IMR-90 (cell line): Measurements from ENCODE around the gene INF2. TPM values are rescaled to one million over a fixed set of nuclear protein-coding genes. Genes with fewer than 3 reads are reported as not detected.
A peak's percentile ranks its signal among the peaks of the same experiment; 100 is the strongest.

Experiments
- ATAC-seq: fragments of 200-7000 bp; cut with Tn5 transposase; 2 replicates; pipeline ENCODE4 v1.9.1; 2020; ENCODE audit warnings: low read depth, mild to moderate bottlenecking, moderate library complexity
- BruUV-seq: library from RNA; stranded (reverse); fragments of 400-500 nt; replicated peaks from 2 replicates; lab custom pipeline; 2021; lab: Mats Ljungman, UMichigan
- CTCF ChIA-PET: fragments of 300-600 bp; formaldehyde crosslinking; extraction: SDS; loops from one replicate; lab custom pipeline; 2021; ENCODE audit warnings: antibody characterized with exemption; lab: Yijun Ruan, JAX
- POLR2A ChIA-PET: fragments of 300-600 bp; sonication (Branson Sonifier 250); formaldehyde crosslinking; loops from one replicate; lab custom pipeline; 2022; ENCODE audit warnings: antibody characterized with exemption; ENCODE audit not compliant: unreplicated experiment; lab: Charles Lee
- DNase-seq: peaks from one replicate; pipeline ENCODE4 v3.0.0; 2013
- H2AFZ ChIP-seq: replicated peaks from 2 replicates; pipeline ENCODE3; 2013; ENCODE audit warnings: low read length, mild to moderate bottlenecking; ENCODE audit not compliant: poor library complexity
- H2AK5ac ChIP-seq: 2 replicates; pipeline ENCODE4 v1.6.1; 2013; ENCODE audit warnings: low read depth, low read length, inconsistent platforms
- H2AK9ac ChIP-seq: replicated peaks from 2 replicates; pipeline ENCODE3; 2013; ENCODE audit warnings: mild to moderate bottlenecking, low read depth, low read length, moderate library complexity; ENCODE audit not compliant: poor library complexity
- H2BK120ac ChIP-seq: 2 replicates; pipeline ENCODE4 v1.6.1; 2013; ENCODE audit warnings: low read depth, low read length, inconsistent platforms
- H2BK15ac ChIP-seq: 3 replicates; pipeline ENCODE4 v1.6.1; 2013; ENCODE audit warnings: low read depth, low read length, inconsistent platforms
- H2BK20ac ChIP-seq: 2 replicates; pipeline ENCODE4 v1.6.1; 2013; ENCODE audit warnings: low read depth, mild to moderate bottlenecking, inconsistent platforms, low read length, moderate library complexity
- H2BK5ac ChIP-seq: 2 replicates; pipeline ENCODE4 v1.6.1; 2013; ENCODE audit warnings: mild to moderate bottlenecking, low read depth, low read length, inconsistent platforms; ENCODE audit not compliant: poor library complexity, severe bottlenecking
- H3K14ac ChIP-seq: replicated peaks from 2 replicates; pipeline ENCODE4 v1.6.1; 2013; ENCODE audit warnings: low read depth, low read length, inconsistent platforms
- H3K18ac ChIP-seq: 2 replicates; pipeline ENCODE4 v1.6.1; 2013; ENCODE audit warnings: low read depth, low read length, control low read depth
- H3K23ac ChIP-seq: 2 replicates; pipeline ENCODE4 v1.6.1; 2013; ENCODE audit warnings: low read depth, low read length, inconsistent platforms
- H3K27ac ChIP-seq: 2 replicates; pipeline ENCODE4 v1.5.1; 2013; ENCODE audit warnings: mild to moderate bottlenecking, control low read depth, low read length; ENCODE audit not compliant: insufficient read depth
- H3K27me3 ChIP-seq: 2 replicates; pipeline ENCODE4 v1.6.1; 2013; ENCODE audit warnings: low read length; ENCODE audit not compliant: control insufficient read depth, insufficient read depth
- H3K36me3 ChIP-seq: 2 replicates; pipeline ENCODE4 v1.6.1; 2013; ENCODE audit warnings: low read length, mixed read lengths; ENCODE audit not compliant: control insufficient read depth, insufficient read depth
- H3K4ac ChIP-seq: 2 replicates; pipeline ENCODE4 v1.6.1; 2013; ENCODE audit warnings: low read depth, low read length, inconsistent platforms
- H3K4me1 ChIP-seq: 2 replicates; pipeline ENCODE4 v1.6.1; 2013; ENCODE audit warnings: low read length, mixed read lengths; ENCODE audit not compliant: control insufficient read depth, insufficient read depth
- H3K4me2 ChIP-seq: 2 replicates; pipeline ENCODE4 v1.6.1; 2013; ENCODE audit warnings: low read depth, mild to moderate bottlenecking, control low read depth, low read length, moderate library complexity
- H3K4me3 ChIP-seq: 2 replicates; pipeline ENCODE4 v1.5.1; 2013; ENCODE audit warnings: low read depth, mild to moderate bottlenecking, control low read depth, low read length, moderate library complexity; ENCODE audit not compliant: insufficient read depth
- H3K56ac ChIP-seq: 2 replicates; pipeline ENCODE4 v1.6.1; 2013; ENCODE audit warnings: low read length, inconsistent platforms; ENCODE audit not compliant: insufficient read depth; ENCODE audit errors: extremely low read depth
- H3K79me1 ChIP-seq, 2 experiments: 2 replicates each; pipeline ENCODE4 v1.6.1; 2013; ENCODE audit warnings: low read length in 2 of 2, inconsistent platforms in 1 of 2, low read depth in 1 of 2
- H3K9ac ChIP-seq: 2 replicates; pipeline ENCODE4 v1.6.1; 2013; ENCODE audit warnings: low read depth, low read length, control low read depth
- H3K9me1 ChIP-seq: 2 replicates; pipeline ENCODE4 v1.6.1; 2013; ENCODE audit warnings: low read length, inconsistent platforms; ENCODE audit not compliant: insufficient read depth
- H3K9me3 ChIP-seq: 2 replicates; pipeline ENCODE4 v1.6.1; 2013; ENCODE audit warnings: low read length; ENCODE audit not compliant: control insufficient read depth, insufficient read depth
- H4K20me1 ChIP-seq: 2 replicates; pipeline ENCODE4 v1.6.1; 2013; ENCODE audit warnings: low read length, inconsistent platforms; ENCODE audit not compliant: insufficient read depth
- H4K5ac ChIP-seq: 2 replicates; pipeline ENCODE4 v1.6.1; 2013; ENCODE audit warnings: mild to moderate bottlenecking, low read depth, low read length, control low read depth
- H4K8ac ChIP-seq, 2 experiments: 2 replicates each; pipeline ENCODE4 v1.6.1; 2013; ENCODE audit warnings: low read depth in 2 of 2, low read length in 2 of 2, control low read depth in 1 of 2, inconsistent platforms in 1 of 2
- H4K91ac ChIP-seq: 2 replicates; pipeline ENCODE4 v1.6.1; 2013; ENCODE audit warnings: low read depth, low read length, inconsistent platforms; ENCODE audit not compliant: insufficient read depth
- BHLHE40 ChIP-seq: fragments of 150-350 bp; IDR thresholded peaks from 2 replicates; pipeline ENCODE4 v1.6.1; 2016; ENCODE audit warnings: mild to moderate bottlenecking, low read depth, low read length
- CEBPB ChIP-seq: IDR thresholded peaks from 2 replicates; pipeline ENCODE4 v1.6.1; 2012; ENCODE audit warnings: low read depth, low read length, improper control_type of control experiment
- FOS ChIP-seq: fragments of 150-350 bp; IDR thresholded peaks from 2 replicates; pipeline ENCODE4 v1.6.1; 2016; ENCODE audit warnings: low read depth, low read length
- MAFK ChIP-seq: IDR thresholded peaks from 2 replicates; pipeline ENCODE4 v1.6.1; 2012; ENCODE audit warnings: low read depth, low read length, improper control_type of control experiment
- MAZ ChIP-seq: IDR thresholded peaks from 2 replicates; pipeline ENCODE4 v1.6.1; 2012; ENCODE audit warnings: low read depth, mild to moderate bottlenecking, low read length, improper control_type of control experiment, moderate library complexity, borderline replicate concordance
- MXI1 ChIP-seq: IDR thresholded peaks from 2 replicates; pipeline ENCODE4 v1.6.1; 2012; ENCODE audit warnings: low read depth, mild to moderate bottlenecking, low read length, moderate library complexity, borderline replicate concordance
- NFE2L2 ChIP-seq: fragments of 150-350 bp; IDR thresholded peaks from 2 replicates; pipeline ENCODE4 v1.6.1; 2016; ENCODE audit warnings: low read depth, mild to moderate bottlenecking, low read length
- RAD21 ChIP-seq: IDR thresholded peaks from 2 replicates; pipeline ENCODE4 v1.6.1; 2012; ENCODE audit warnings: low read length, improper control_type of control experiment
- RCOR1 ChIP-seq: IDR thresholded peaks from 2 replicates; pipeline ENCODE4 v1.6.1; 2012; ENCODE audit warnings: mild to moderate bottlenecking, low read length, improper control_type of control experiment; ENCODE audit not compliant: insufficient replicate concordance
- RFX5 ChIP-seq: IDR thresholded peaks from 2 replicates; pipeline ENCODE4 v1.8.0; 2012; ENCODE audit warnings: low read depth, mild to moderate bottlenecking, low read length, moderate library complexity
- SMC3 ChIP-seq: fragments of 150-350 bp; IDR thresholded peaks from 2 replicates; pipeline ENCODE4 v1.6.1; 2016; ENCODE audit warnings: low read depth, mild to moderate bottlenecking, antibody characterized with exemption, low read length, moderate library complexity
- WGBS, 2 experiments: methylation state at CpG; one replicate each; pipeline versions ENCODE4 v1.1.5 to v1.1.7; 2013; ENCODE audit warnings: missing lambda C conversion rate in 2 of 2; ENCODE audit not compliant: insufficient read length in 1 of 2; ENCODE audit errors: extremely low coverage in 2 of 2; 5-methylcytosine and 5-hydroxymethylcytosine counted together
- dilution Hi-C: fragments of 300-500 bp; cut with HindIII; formaldehyde crosslinking; loops from one replicate; pipeline ENCODE4 v1.14.3; 2018; ENCODE audit warnings: low sequenced_read_pairs; ENCODE audit not compliant: unreplicated experiment
- in situ Hi-C: fragments of 300-500 bp; cut with MboI; formaldehyde crosslinking; loops from 3 replicates; pipeline ENCODE4 v1.14.3; 2019; ENCODE audit warnings: low sequenced_read_pairs, inconsistent platforms, mixed read lengths
- intact Hi-C: fragments of 100-400 bp; cut with micrococcal nuclease; formaldehyde crosslinking; loops from 2 replicates; pipeline ENCODE4 v1.10.0; 2022
- polyA plus RNA-seq, 3 experiments: library from polyadenylated mRNA; depleted of rRNA; stranded (reverse); fragments of >200 nt; gene quantifications; 2 replicates each; pipeline ENCODE4 v1.2.3, GENCODE V29; 2012; ENCODE audit warnings: low replicate concordance in 1 of 3
- total RNA-seq: library from RNA; depleted of rRNA; stranded (reverse); fragments of >200 nt; gene quantifications from 2 replicates; pipeline ENCODE4 v1.2.3, GENCODE V29; 2012
- TF ChIP-seq, protein P1 (sequence below): conservative IDR thresholded peaks from 2 replicates; pipeline ENCODE4 v1.5.1; 2012; ENCODE audit warnings: mild to moderate bottlenecking, low read depth, low read length, improper control_type of control experiment
- TF ChIP-seq, protein P2 (sequence below): fragments of 150-350 bp; IDR thresholded peaks from 2 replicates; pipeline ENCODE4 v1.6.1; 2016; ENCODE audit warnings: low read depth, mild to moderate bottlenecking, low read length, moderate library complexity, borderline replicate concordance
- TF ChIP-seq, protein P3 (sequence below): fragments of 150-350 bp; IDR thresholded peaks from 2 replicates; pipeline ENCODE4 v1.6.1; 2017; ENCODE audit warnings: mild to moderate bottlenecking, antibody characterized with exemption, low read length, low read depth

The INF2 gene
- total and polyA plus RNA-seq, 2 of the 4 experiments (the other 2 are of a cell fraction): 16.8 to 62.1 TPM

DNA sequence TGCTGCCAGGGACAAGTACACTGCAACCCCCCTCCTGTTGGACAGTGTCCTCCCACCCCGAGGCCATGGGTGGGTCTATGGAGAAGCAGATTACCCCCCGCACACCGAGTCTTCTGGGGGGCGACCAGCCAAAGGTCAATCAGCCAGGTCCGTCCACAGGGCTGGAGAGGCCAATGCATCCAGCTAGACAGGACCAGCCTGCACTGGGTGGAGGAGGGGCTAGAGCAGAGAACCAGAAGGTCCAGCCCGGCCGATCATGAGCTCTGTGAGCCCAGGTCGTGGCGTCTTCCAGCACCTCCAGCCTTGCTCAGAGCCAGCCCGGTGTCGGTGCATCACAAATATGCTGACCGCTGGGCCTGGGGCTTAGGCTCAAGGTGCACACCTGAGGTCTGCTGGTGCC is 26.5 kb downstream of the INF2 start:
- DNase-seq (no peak), ATAC-seq (no peak)
- Histone ChIP-seq H3K27me3 (no peaks in the 10 kb centered on the region), H3K9me3 (no peaks in the 10 kb centered on the region), H2BK20ac (no peak overlapping the region), H4K5ac (no peak overlapping the region), H4K20me1 (0 out of 2 replicates have a peak, but pooled peaks cover 6% of the 10 kb centered on the region), H3K4ac (no peak overlapping the region), H3K27ac (no peak overlapping the region), H3K79me1 (peaks cover 0 to 2% of the 10 kb centered on the region in 2 experiments; a peak in 1 of 4 replicates), H3K4me1 (no peaks in the 10 kb centered on the region), H3K23ac (no peak overlapping the region), H2BK120ac (no peak overlapping the region), H3K4me2 (no peak overlapping the region), H4K8ac (no peak overlapping the region), H3K36me3 (peaks cover 70% of the 10 kb centered on the region), H2AK5ac (no peak overlapping the region), H2AFZ (peak overlapping the region; percentile 43), H3K9me1 (no peaks in the 10 kb centered on the region), H4K91ac (no peak overlapping the region), H2BK5ac (no peak overlapping the region), H3K4me3 (no peak overlapping the region), H3K56ac (no peak overlapping the region), H3K18ac (no peak overlapping the region), H2AK9ac (peak overlapping the region; percentile 71), H3K14ac (no peak overlapping the region), H2BK15ac (no peak overlapping the region), H3K9ac (no peak overlapping the region)
- in situ Hi-C loops: no loop called here
- dilution Hi-C loops: no loop called here
- ChIA-PET CTCF (interaction anchor here (0.6 kb wide), 1 partner anchor 111 kb away, joined by 3 read pairs; no protein-coding TSS in a partner anchor), POLR2A (no interaction called here)
- WGBS, 2 experiments: 92% methylated on average over 5 of the region's 12 CpGs; no CpG with 5 or more reads in 1 of the 2 experiments
- intact Hi-C loops: no loop called here
- TF ChIP-seq RCOR1 (no peak), NFE2L2 (no peak), RFX5 (no peak), FOS (no peak), MAFK (no peak), MXI1 (no peak), SMC3 (no peak), RAD21 (no peak), MAZ (no peak), BHLHE40 (no peak), CEBPB (no peak)
- TF ChIP-seq, protein P1, sequence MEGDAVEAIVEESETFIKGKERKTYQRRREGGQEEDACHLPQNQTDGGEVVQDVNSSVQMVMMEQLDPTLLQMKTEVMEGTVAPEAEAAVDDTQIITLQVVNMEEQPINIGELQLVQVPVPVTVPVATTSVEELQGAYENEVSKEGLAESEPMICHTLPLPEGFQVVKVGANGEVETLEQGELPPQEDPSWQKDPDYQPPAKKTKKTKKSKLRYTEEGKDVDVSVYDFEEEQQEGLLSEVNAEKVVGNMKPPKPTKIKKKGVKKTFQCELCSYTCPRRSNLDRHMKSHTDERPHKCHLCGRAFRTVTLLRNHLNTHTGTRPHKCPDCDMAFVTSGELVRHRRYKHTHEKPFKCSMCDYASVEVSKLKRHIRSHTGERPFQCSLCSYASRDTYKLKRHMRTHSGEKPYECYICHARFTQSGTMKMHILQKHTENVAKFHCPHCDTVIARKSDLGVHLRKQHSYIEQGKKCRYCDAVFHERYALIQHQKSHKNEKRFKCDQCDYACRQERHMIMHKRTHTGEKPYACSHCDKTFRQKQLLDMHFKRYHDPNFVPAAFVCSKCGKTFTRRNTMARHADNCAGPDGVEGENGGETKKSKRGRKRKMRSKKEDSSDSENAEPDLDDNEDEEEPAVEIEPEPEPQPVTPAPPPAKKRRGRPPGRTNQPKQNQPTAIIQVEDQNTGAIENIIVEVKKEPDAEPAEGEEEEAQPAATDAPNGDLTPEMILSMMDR: no peak
- TF ChIP-seq, protein P2, sequence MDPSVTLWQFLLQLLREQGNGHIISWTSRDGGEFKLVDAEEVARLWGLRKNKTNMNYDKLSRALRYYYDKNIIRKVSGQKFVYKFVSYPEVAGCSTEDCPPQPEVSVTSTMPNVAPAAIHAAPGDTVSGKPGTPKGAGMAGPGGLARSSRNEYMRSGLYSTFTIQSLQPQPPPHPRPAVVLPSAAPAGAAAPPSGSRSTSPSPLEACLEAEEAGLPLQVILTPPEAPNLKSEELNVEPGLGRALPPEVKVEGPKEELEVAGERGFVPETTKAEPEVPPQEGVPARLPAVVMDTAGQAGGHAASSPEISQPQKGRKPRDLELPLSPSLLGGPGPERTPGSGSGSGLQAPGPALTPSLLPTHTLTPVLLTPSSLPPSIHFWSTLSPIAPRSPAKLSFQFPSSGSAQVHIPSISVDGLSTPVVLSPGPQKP: no peak
- TF ChIP-seq, protein P3, sequence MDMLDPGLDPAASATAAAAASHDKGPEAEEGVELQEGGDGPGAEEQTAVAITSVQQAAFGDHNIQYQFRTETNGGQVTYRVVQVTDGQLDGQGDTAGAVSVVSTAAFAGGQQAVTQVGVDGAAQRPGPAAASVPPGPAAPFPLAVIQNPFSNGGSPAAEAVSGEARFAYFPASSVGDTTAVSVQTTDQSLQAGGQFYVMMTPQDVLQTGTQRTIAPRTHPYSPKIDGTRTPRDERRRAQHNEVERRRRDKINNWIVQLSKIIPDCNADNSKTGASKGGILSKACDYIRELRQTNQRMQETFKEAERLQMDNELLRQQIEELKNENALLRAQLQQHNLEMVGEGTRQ: no peak
- no TSS peak for BruUV-seq
